Measurements from ENCODE around the gene MAPKAPK2.

The MAPKAPK2 gene

GRCh38 chr1:206672011-206672688 is 12.6 kb upstream of the MAPKAPK2 start:
- Mint-ChIP-seq H3K27me3 (no peaks in the 10 kb centered on the region), H3K4me1 (peaks cover 5% of the 10 kb centered on the region), H3K36me3 (no peaks in the 10 kb centered on the region), H3K4me3 (no peak overlapping the region), H3K27ac (no peak overlapping the region), H3K9me3 (no peaks in the 10 kb centered on the region)

- no peaks in the 10 kb centered on the region for H3K36me3 Mint-ChIP-seq
- no peaks in the 10 kb centered on the region for H3K27me3 Mint-ChIP-seq
- no peak overlapping the region for H3K4me3 Mint-ChIP-seq
- H3K27ac Mint-ChIP-seq, result no peak overlapping the region
- peaks cover 4% of the 10 kb centered on the region for H3K4me1 Mint-ChIP-seq
- no peaks in the 10 kb centered on the region for H3K9me3 Mint-ChIP-seq
Observed at GRCh38 chr1:206672844-206673758, 11.6 kb upstream of the MAPKAPK2 start.

- Mint-ChIP-seq H3K27me3 (no peaks in the 10 kb centered on the region), H3K9me3 (no peaks in the 10 kb centered on the region), H3K4me3 (no peak overlapping the region), H3K27ac (no peak overlapping the region), H3K4me1 (no peaks in the 10 kb centered on the region), H3K36me3 (no peaks in the 10 kb centered on the region)
Observed at GRCh38 chr1:206674236-206674635, 10.5 kb upstream of the MAPKAPK2 start.

- Mint-ChIP-seq H3K4me1 (peaks cover 1% of the 10 kb centered on the region), H3K36me3 (no peaks in the 10 kb centered on the region), H3K27me3 (no peaks in the 10 kb centered on the region), H3K4me3 (no peak overlapping the region), H3K27ac (peak overlapping the region; percentile 44), H3K9me3 (no peaks in the 10 kb centered on the region)
Observed at GRCh38 chr1:206674745-206675175, 9.9 kb upstream of the MAPKAPK2 start.

- peaks cover 9% of the 10 kb centered on the region for H3K4me1 Mint-ChIP-seq
- no peaks in the 10 kb centered on the region for H3K9me3 Mint-ChIP-seq
- no peak overlapping the region for H3K27ac Mint-ChIP-seq
- H3K27me3 Mint-ChIP-seq, result no peaks in the 10 kb centered on the region
- no peak overlapping the region for H3K4me3 Mint-ChIP-seq
- no peaks in the 10 kb centered on the region for H3K36me3 Mint-ChIP-seq
Observed at GRCh38 chr1:206676499-206676898, 8.2 kb upstream of the MAPKAPK2 start.

GRCh38 chr1:206678490-206678889 is 6.2 kb upstream of the MAPKAPK2 start:
- no peak overlapping the region for H3K4me3 Mint-ChIP-seq
- H3K9me3 Mint-ChIP-seq, result no peaks in the 10 kb centered on the region
- H3K27me3 Mint-ChIP-seq, result no peaks in the 10 kb centered on the region
- no peaks in the 10 kb centered on the region for H3K36me3 Mint-ChIP-seq
- H3K27ac Mint-ChIP-seq, result no peak overlapping the region
- H3K4me1 Mint-ChIP-seq, result peaks cover 9% of the 10 kb centered on the region

- Mint-ChIP-seq H3K4me1 (peaks cover 15% of the 10 kb centered on the region), H3K36me3 (no peaks in the 10 kb centered on the region), H3K27ac (no peak overlapping the region), H3K4me3 (no peak overlapping the region), H3K9me3 (no peaks in the 10 kb centered on the region), H3K27me3 (no peaks in the 10 kb centered on the region)
Observed at GRCh38 chr1:206679738-206680211, 4.9 kb upstream of the MAPKAPK2 start.

GRCh38 chr1:206680279-206680678 is 4.4 kb upstream of the MAPKAPK2 start:
- H3K36me3 Mint-ChIP-seq, result no peaks in the 10 kb centered on the region
- H3K4me3 Mint-ChIP-seq, result no peak overlapping the region
- H3K27ac Mint-ChIP-seq, result no peak overlapping the region
- H3K27me3 Mint-ChIP-seq, result no peaks in the 10 kb centered on the region
- peaks cover 15% of the 10 kb centered on the region for H3K4me1 Mint-ChIP-seq
- H3K9me3 Mint-ChIP-seq, result no peaks in the 10 kb centered on the region

GRCh38 chr1:206681359-206681758 is 3.3 kb upstream of the MAPKAPK2 start:
- Mint-ChIP-seq H3K27me3 (no peaks in the 10 kb centered on the region), H3K9me3 (no peaks in the 10 kb centered on the region), H3K4me3 (no peak overlapping the region), H3K27ac (peak overlapping the region; percentile 43), H3K4me1 (peaks cover 17% of the 10 kb centered on the region), H3K36me3 (no peaks in the 10 kb centered on the region)

GRCh38 chr1:206682111-206682510 is 2.6 kb upstream of the MAPKAPK2 start:
- Mint-ChIP-seq H3K4me3 (no peak overlapping the region), H3K9me3 (no peaks in the 10 kb centered on the region), H3K27ac (no peak overlapping the region), H3K27me3 (no peaks in the 10 kb centered on the region), H3K36me3 (no peaks in the 10 kb centered on the region), H3K4me1 (peaks cover 24% of the 10 kb centered on the region)

GRCh38 chr1:206683313-206683712 is 1.4 kb upstream of the MAPKAPK2 start:
- Mint-ChIP-seq H3K27ac (no peak overlapping the region), H3K4me1 (peaks cover 36% of the 10 kb centered on the region), H3K4me3 (no peak overlapping the region)

GRCh38 chr1:206684003-206684402 is 702 bp upstream of the MAPKAPK2 start:
- Mint-ChIP-seq H3K27ac (no peak overlapping the region), H3K36me3 (no peaks in the 10 kb centered on the region), H3K4me1 (peaks cover 41% of the 10 kb centered on the region), H3K27me3 (no peaks in the 10 kb centered on the region), H3K9me3 (no peaks in the 10 kb centered on the region), H3K4me3 (peak overlapping the region; percentile 82)

More at GRCh38 chr1:206683313-206683712, 1.4 kb upstream of the MAPKAPK2 start:
- no peaks in the 10 kb centered on the region for H3K27me3 Mint-ChIP-seq
- H3K9me3 Mint-ChIP-seq, result no peaks in the 10 kb centered on the region
- H3K36me3 Mint-ChIP-seq, result no peaks in the 10 kb centered on the region

- Mint-ChIP-seq H3K4me3 (peak overlapping the region; percentile 93), H3K27ac (peak overlapping the region; percentile 91), H3K4me1 (peaks cover 47% of the 10 kb centered on the region), H3K9me3 (no peaks in the 10 kb centered on the region), H3K36me3 (no peaks in the 10 kb centered on the region), H3K27me3 (no peaks in the 10 kb centered on the region)
Observed at GRCh38 chr1:206685334-206685768, 646 bp downstream of the MAPKAPK2 start.

- peak overlapping the region; percentile 97 for H3K4me3 Mint-ChIP-seq
- peaks cover 50% of the 10 kb centered on the region for H3K4me1 Mint-ChIP-seq
- H3K9me3 Mint-ChIP-seq, result no peaks in the 10 kb centered on the region
- no peaks in the 10 kb centered on the region for H3K27me3 Mint-ChIP-seq
- peak overlapping the region; percentile 89 for H3K27ac Mint-ChIP-seq
- no peaks in the 10 kb centered on the region for H3K36me3 Mint-ChIP-seq
Observed at GRCh38 chr1:206685769-206686477, 1.2 kb downstream of the MAPKAPK2 start.

GRCh38 chr1:206686478-206687249 is 2.0 kb downstream of the MAPKAPK2 start:
- no peaks in the 10 kb centered on the region for H3K9me3 Mint-ChIP-seq
- H3K4me3 Mint-ChIP-seq, result peak overlapping the region; percentile 97
- peak overlapping the region; percentile 89 for H3K27ac Mint-ChIP-seq
- no peaks in the 10 kb centered on the region for H3K27me3 Mint-ChIP-seq
- no peaks in the 10 kb centered on the region for H3K36me3 Mint-ChIP-seq
- H3K4me1 Mint-ChIP-seq, result peaks cover 56% of the 10 kb centered on the region
